ENCODE data around the gene OTOS.

The OTOS gene

GRCh38 chr2:240114233-240114632 is 26.2 kb downstream of the OTOS start:
- no peak for DNase-seq (ENCODE audit: low spot score)

DNA sequence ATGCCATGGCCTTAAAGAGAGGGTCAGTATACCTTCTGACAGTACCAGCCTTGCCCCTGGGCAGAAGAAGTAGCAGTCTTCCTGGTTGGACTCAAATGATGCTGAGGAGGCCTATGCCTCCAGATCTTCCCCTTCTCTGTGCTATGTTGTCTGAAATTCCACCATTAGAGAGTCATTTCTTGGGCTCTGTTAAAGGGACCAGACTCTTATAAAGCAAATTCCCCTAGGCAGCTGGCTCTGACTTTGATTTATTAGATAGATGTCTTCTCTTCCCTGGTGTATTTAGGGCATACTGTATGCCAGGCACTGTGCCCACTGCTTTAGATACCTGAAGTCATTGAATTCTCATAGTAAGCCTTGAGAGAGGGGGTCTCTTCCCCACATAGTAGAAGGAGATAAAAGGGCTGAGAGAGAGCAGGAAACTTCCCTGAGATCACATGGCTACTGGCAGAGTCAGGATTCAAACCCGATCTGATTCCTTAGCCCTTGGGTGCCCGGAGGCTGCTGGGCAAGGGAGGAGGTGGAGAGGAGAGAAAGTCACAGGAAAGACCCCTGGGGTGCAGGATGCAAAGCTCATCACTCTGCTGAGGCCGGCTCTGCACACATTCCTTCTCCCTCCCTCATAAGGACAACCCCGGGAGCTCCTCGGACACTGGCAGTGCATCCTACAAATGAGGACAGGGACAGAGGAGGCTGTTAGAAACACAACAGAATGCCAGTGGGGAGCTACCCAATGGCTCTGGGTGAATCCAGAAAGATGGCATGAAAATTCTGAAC is 27.4 kb downstream of the OTOS start:
- no peak for DNase-seq (ENCODE audit: low spot score)

- no peak for DNase-seq (ENCODE audit: low spot score)
These were observed 29.2 kb downstream of the OTOS start for GRCh38 chr2:240111253-240111652.

- no peak for DNase-seq (ENCODE audit: low spot score)
These were observed 31.1 kb downstream of the OTOS start for GRCh38 chr2:240109386-240109785.

GRCh38 chr2:240107477-240107796 is 33.0 kb downstream of the OTOS start:
- no peak for DNase-seq (ENCODE audit: low spot score)

- DNase-seq (ENCODE audit: low spot score) = no peak
These were observed 33.5 kb downstream of the OTOS start for GRCh38 chr2:240106765-240107476.

GRCh38 chr2:240105982-240106381 is 34.5 kb downstream of the OTOS start:
- no peak for DNase-seq (ENCODE audit: low spot score)

DNA sequence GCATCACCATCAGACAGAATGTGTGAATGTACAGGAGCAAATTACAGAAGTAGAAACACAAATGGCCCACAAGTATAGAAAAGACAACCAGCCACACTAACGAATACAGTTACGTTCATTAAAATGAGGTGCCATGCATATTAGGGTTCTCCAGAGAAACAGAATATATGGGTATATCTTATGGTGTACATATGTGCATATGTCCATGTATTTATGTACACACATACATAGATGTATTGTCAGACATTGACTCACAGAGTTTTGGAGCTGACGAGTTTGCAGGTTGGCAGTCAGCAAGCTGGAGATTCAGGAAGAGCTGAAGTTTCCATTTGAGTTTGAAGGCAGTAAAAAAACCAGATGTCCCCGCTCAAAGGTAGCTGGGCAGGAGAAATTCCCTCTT is 37.3 kb downstream of the OTOS start:
- DNase-seq (ENCODE audit: low spot score) = no peak

GRCh38 chr2:240098349-240098748 is 42.1 kb downstream of the OTOS start:
- DNase-seq (ENCODE audit: low spot score) = no peak

DNA sequence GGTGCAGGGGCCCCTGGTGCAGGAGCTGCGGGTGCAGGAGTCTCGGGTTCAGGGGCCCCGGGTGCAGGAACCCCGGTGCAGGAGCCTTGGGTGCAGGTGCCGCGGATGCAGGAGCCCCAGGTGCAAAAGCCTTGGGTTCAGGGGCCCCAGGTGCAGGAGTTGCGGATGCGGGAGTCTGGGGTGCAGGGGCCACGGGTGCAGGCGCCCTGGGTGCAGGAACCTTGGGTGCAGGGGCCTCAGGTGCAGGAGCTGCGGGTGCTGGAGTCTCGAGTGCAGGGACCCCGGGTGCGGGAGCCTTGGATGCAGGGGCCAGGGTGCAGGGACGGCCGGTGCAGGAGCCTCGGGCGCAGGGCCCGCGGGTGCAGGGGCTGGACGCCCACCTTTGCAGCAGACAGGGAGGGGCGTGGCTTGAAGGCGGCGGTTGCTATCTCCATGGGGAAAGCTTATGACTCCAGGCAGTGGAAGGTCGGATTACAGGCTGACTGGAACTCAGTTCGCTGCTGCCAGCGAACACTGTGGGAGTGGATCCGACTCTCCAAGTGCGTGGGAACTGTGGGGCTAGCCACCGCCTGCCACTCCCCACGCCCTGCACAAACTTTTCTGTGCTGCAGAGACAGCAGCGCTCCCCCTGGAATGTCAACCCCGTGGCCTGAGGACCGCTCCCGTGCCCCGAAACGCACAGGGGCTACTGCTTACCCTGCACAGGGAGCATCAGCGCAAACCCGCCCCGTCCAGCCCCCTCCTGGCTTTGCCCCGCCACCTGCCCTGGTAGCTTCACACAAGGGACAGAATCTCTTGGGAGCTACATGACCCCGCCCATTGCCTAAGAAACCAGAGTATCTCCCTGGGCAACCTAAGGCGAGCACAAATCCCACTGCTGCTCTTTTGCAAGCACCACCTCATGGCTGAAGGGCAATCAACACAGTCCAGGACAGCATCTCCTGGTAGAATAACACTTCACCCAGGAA is 44.6 kb downstream of the OTOS start:
- no peak for DNase-seq (ENCODE audit: low spot score)

- DNase-seq (ENCODE audit: low spot score) = no peak
These were observed 51.2 kb downstream of the OTOS start for GRCh38 chr2:240089306-240089705.

Data from hematopoietic multipotent progenitor cell treated with erythropoietin and hydrocortisone succinate and interleukin-3 and kit ligand, for 15 days (in vitro differentiated cells).